ENCODE results near the gene PTGES3.
"Not testable (repeated sequence)": the region's sequence is repeated elsewhere in the genome, so short reads cannot be mapped to it uniquely, and the experiment has no call there.

The PTGES3 gene

DNA sequence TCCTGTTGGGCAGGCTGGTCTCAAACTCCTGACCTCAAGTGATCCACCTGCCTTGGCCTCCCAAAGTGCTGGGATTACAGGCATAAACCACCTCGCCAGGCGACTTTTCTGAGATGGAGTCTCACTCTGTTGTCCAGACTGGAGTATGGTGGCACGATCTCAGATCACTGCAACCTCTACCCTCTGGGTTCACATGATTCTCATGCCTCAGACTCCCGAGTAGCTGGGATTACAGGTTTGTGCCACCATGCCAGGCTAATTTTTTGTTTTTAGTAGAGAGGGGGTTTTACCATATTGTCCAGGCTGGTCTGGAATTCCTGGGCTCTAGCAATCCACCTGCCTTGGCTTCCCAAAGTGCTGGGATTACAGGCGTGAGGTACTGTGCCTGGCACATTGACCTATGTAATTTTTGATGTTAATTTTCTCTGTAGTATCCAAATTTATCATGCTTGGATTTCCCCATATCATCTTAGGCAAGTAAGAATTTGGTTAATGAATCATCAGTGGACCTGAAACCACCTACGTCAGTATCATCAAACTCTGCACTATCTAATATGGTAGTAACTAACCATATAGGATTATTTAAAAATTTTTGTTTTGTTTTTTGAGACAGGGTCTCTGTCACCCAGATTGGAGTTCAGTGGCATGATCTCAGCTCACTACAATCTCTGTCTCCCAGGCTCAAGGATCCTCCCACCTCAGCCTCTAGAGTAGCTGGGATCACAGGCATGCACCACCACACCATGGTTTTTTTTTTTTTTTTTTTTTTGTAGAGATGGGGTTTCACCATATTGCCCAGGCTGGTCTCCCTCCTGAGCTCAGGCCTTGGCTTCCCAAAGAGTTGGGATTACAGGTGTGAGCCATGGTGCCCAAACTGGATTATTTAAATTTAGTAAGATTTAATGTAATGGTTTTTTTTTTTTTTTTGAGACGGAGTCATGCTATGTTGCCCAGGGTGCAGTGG, 30.4 kb downstream of the PTGES3 start:
- DNase-seq (ENCODE audit: low spot score), result no peak

DNA sequence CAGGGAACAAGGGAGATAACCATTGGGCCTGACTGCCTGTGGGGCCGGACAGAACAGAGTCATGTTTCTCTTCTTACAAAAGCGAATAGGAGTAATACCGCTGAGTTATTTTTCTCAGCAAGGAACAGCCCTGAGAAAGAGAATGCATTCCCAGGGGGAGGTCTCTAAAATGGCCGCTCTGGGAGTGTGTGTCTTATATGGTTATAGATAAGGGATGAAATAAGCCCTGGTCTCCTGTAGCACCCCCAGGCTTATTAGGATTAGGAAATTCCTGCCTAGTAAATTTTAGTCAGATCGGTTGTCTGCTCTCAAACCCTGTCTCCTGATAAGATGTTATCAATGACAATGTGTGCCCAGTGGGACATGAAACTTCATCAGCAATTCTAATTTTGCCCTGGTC, 34.3 kb downstream of the PTGES3 start:
- DNase-seq (ENCODE audit: low spot score), result not testable (repeated sequence)

DNA sequence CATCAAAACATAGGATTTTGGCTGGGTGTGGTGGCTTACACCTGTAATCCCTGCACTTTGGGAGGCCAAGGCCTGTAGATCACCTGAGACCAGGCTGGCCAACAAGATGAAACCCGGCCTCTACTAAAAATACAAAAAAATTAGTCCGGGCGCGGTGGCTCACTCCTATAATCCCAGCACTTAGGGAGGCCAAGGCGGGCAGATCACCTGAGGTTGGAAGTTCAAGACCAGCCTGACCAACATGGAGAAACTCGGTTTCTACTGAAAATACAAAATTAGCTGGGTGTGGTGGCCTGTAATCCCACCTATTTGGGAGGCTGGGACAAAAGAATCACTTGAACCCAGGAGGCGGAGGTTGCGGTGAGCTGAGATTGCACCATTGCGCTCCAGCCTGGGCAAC, 40.1 kb downstream of the PTGES3 start:
- DNase-seq (ENCODE audit: low spot score), result not testable (repeated sequence)

DNA sequence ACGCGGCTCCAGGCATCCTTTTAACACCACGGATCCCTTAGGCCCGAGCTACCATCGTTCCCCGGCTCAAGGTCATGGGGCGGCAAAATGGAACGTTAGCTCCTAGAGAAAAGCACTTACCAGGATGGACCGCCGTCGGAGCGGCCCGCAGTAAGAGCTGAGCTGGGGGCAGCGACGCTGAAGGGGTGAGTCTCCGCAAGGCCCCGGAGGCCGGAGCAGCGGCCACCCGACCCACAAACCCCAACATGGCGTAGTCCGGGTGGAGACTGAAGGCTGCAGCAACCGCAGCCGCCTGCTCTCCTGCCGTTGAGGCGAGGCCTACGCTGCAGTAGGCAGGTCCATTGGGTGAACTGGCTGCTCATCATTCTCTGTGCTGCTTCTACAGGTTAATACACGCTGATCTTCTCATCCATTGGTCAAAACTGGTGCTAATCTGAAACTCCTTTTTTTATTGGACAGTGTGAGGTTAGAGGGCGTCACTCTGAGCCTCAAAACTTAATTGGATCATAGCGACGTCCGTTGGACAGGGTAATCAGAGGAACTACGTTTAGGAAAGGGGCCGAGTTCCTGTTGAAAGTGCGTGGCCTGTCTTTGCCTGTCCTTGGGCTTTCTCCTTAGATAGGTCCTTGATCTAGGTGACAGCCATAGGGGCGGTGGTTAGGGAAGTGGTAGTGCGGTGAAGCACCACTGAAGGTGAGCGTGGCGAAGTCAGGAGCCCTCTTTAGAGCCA, 42.2 kb downstream of the PTGES3 start, which contains the start of gene ATP5F1B:
TSS of gene ATP5F1B (minus strand) at position 268 of the 730 bp plus-strand sequence. CDS start at position 247, 21 bp downstream.
- DNase-seq (ENCODE audit: low spot score), result peak; percentile 99

DNA sequence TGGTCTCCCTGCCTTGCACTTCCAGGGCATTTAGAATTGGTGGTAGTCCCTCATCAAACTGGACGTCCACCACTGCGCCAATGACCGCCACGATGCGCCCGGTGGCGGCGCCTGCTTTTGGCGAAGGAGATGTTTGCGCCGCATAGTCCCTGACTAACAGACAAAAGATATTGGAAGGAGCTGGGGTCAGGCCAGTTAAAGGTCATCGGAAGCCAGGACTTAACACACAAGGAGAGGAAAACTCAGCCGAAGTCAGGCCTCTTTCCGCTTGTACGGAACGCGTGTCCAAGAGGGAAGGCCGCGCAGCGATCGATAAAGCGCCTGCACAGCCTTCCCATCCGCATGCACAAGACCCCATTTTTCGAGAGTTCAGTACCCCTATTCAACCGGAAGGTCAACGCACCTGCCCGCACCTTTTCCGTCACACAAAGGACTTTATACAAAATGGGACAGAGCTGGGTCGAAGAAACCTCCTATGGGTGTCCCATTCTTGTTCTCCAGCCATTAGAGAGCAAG, 42.8 kb downstream of the PTGES3 start:
- no peak for DNase-seq (ENCODE audit: low spot score)

DNA sequence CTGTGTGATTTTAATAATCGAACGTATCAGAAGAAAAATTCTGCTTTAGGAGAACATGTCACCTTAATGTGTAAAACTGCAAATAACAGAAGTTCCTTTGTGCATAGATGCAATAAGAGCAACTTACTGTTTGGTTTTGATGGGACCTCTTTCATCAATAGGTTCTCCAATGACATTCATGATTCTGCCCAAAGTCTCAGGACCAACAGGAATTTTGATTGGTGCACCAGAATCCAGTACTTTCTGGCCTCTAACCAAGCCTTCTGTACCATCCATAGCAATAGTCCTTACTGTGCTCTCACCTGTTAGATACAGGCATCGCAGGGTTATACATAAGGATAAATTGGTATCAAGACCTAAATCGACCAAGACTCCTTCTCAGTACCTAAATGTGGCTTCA, 43.4 kb downstream of the PTGES3 start:
- DNase-seq (ENCODE audit: low spot score), result no peak

DNA sequence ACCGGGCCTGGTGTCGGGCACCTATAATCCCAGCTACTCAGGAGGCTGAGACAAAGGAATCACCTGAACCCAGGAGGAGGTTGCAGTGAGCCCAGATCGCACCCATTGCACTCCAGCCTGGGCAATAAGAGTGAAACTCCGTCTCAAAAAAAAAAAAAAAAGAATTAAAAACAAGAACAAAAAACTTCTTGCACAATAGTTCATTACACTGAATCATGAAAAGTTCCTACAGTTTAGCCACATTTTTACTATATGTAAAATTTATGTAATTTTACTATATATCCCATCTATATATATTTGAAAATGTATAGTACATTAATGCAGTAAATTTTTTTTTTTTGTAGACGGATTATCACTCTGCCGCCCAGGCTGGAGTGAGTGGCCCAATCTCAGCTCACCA, 46.9 kb downstream of the PTGES3 start:
- no peak for DNase-seq (ENCODE audit: low spot score)

DNA sequence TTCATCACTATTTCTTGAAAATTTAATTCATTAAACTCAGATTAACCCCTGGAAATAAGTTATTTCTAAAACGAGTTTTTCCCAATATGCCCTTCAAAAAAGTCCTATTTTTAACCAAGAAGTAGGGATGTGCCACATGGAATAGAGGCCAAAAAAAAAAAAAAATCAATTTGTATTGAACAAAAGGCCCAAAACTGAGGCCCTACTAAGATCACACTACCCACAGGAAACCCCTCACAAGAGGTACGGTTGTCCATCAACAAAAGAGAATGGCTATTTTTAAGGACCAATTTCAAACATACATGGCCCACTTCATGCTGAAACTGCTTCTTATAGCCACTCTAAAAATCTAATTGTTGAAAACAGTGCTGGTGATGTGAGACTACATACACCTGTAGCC, 50.5 kb downstream of the PTGES3 start:
- DNase-seq (ENCODE audit: low spot score), result no peak

DNA sequence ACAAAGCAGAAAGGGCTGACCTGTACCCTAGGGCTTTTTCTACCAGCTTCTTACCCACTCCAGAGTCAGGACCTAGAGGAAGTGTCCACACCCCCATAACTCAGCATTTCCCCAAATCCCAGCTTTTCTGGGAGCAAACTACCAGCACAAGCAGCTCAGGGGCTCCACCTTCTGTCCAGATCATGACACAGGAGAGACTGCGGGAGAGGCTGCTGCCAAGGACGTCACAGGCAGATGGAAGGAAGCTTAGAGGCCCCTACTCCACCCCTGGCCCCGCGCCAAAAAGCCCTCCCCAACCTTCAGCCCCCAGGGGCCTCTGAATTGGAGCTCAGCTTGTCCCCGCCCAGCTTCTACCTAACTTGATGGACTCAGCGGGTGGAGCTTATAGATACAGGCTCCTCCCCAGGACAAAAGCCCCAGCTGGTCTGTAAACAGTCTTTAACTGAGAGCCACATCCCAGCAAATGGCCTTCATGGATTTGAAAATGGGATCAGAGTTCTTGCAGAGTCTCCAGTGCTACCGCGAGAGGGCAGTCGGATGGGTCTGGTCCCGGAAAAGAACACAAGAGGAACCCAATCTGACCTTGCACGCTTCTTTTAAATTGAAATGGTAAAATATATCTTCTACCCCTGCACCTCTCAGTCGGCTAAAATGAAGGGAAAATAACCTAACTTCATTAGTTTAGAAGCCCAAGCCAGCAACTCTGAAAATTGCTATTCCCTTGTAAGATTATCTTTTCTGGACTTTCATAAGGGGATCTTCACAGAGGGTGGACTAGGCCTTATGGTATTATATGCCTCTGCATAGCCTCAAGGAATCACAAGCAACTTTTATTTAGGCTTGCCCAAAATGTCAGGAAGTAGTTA, 51.2 kb downstream of the PTGES3 start:
- peak; percentile 94 for DNase-seq (ENCODE audit: low spot score)

DNA sequence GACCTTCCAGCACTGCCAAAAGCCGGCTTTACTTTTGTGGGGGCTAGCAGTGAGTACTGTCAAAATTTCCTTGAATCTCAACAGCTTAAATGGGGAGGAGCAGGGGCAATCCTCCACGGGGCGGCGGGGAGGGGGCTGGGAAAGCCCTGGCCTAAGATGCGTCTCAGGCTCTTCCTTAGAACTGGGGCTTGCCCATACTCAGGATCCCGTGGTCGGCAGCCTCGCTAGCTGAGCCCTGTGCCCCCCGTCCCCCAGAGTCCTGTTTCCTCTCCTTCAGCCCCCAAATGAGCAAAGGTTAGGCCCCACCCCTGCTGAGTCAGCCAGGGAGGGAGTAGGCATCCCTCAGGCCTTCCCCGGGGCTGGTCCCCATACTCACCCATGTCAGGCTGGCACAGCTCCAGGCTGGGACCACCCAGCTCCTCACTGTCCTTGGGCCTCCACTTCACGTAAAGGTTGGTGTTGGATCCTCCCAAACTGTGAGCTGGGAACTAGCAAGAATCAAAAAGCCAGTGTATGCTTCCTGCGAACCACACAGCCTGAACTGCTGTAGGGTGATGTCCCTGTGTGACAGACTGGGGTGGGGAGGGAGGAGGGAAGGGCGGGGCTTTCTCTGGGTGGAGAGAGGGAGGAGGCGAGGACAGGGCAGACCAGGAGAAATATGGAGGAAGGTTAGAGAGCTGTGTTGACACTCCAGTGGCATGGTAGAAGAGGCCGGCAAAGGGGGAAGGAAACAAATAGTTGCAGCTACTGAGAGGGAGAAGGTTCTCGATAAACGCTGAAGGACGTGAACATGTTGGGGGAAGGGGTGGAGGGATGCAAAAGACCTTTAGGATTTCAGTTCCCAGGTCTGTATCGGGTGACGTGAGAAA, 52.0 kb downstream of the PTGES3 start:
- DNase-seq (ENCODE audit: low spot score), result peak; percentile 85

DNA sequence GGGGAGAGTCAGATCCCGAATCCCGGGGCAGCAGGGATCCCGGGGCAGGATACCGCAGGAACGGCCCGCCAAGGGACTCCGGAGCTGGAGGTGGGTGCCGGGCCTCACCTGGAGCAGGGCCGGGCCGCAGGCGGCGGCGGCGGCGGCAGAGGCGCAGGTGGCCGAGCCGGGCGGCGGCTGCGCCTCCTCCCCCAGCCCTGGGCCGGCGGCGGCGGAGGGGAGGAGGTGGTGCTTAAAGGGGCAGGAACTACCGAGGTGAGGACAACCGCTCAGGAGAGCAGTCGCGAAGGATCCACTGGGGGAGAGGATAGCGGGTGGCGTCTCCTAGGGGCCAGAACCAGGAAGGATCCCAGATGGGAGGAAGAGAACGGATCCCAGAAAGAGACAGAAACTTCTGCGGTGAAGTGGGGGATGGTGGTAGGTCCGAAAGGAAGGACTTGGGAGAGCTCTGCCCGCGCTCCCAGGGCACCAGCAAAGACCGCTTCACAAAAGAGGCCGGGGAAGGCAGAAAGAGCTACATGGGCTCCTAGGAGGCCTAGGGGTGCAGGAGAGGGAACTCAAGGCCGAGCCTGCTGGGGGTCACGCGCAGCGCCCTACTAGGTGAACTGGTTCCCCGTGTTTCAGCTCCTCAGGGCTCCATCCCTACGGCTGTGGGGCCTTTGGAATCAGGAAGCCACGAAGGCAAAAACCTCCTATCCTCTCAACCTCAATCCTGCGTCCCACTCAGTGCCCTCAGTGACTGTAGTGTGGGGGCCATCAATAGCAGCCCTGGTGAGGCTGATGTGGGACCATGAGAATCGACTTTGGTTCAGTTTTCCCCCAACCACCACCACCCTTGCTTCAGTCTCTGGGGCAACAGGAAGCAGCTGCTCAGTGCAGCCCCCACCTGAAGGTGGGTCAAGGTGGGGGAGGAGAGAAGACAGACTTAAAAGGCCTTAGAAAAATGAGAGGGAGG, 53.0 kb downstream of the PTGES3 start:
- peak; percentile 86 for DNase-seq (ENCODE audit: low spot score)

DNA sequence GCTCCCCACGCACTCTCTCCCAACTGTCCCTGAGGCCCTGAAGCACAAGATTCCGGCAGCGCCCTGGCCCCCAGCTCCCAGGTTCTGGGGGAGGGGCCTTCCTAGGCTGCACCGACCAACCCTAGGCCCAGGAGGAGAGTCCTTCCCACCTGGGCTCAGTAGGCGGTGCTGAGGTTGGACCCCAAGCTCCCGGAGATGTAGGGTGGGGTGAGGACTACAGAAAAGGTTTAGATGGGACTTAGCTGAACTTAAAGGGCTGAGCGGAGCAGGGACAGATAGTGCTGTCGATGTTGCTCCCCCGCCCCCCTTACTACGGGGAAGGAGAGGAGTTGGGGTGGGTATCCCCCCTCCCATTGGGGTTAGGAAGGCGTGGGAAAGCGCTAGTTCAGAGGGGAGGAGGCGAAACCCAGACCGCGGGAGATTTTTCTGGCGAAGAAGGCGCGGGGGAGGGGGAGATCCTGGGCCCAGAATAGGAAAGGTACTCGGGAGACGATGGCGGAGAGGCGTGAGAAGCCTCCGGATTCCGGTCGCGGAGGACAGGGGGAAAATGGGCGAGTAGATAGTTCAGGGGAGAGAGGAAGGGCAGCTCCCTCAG, 53.7 kb downstream of the PTGES3 start:
- DNase-seq (ENCODE audit: low spot score), result no peak

DNA sequence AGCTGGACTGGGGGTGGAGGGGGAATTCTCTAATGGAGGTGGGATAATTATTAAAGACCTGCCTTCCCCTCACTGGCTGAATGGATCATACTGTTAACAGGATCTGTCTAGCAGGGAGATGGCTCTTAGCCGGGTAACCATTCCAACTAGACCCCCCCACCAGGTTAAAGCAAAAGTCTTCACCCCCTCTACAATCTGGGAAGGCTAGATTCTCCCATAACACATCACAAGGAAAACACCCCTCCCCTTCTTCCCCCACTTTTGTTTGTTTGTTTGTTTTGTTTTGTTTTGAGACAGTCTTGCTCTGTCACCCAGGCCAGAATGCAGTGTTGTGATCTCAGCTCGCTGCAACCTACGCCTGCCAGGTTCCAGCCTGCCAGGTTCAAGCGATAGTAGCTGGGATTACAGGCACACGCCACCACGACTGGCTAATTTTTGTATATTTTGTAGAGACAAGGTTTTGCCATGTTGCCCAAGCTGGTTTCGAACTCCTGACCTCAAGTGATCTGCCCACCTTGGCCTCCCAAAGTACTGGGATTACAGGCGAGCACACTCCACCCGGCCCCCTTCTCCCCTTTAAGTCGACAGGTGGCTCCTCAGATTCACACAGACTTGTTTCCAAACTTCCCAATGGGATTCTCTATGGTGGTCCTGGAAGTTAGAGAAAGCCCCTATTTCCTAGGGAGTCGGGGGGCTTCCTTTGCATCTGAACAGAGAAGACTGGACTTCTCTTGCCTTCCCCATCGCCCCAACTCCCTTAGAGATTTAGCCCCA, 54.4 kb downstream of the PTGES3 start:
- DNase-seq (ENCODE audit: low spot score), result no peak

DNA sequence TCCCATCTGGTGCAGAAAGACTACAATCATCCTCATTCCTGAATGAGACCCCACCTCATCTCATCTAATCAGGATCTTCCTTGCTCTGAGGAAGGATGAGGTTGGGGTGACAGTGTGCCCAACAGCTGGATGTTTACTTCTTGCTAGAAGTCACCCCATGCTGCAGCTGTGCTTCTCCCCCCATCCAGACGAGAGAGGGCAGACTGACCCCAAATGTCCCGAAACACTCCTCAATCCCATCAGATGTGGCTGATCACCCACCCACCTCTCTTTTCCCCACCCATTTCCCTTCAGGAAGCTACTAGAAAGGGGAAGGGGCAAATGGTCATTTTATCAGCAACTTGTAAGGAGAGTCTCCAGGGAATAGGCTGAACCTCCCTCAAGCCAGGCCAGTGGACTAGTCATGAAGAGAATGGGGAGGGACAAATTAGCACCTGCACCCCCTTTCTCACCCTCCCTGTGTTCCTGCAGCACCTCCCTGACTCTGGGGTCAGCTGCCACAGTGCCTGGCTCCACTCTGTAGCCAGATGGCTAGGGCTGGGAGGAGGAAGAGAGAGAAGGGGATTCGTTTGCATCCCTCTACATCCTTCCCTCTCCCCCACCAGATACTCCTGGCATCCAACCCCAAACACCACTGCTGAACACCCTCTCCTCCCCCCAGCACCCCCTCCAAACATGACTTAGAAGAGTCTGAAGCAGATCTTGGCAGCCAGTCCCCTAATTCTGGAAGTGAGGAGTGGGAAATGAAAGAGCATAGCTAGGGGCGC, 55.2 kb downstream of the PTGES3 start:
- DNase-seq (ENCODE audit: low spot score), result no peak

DNA sequence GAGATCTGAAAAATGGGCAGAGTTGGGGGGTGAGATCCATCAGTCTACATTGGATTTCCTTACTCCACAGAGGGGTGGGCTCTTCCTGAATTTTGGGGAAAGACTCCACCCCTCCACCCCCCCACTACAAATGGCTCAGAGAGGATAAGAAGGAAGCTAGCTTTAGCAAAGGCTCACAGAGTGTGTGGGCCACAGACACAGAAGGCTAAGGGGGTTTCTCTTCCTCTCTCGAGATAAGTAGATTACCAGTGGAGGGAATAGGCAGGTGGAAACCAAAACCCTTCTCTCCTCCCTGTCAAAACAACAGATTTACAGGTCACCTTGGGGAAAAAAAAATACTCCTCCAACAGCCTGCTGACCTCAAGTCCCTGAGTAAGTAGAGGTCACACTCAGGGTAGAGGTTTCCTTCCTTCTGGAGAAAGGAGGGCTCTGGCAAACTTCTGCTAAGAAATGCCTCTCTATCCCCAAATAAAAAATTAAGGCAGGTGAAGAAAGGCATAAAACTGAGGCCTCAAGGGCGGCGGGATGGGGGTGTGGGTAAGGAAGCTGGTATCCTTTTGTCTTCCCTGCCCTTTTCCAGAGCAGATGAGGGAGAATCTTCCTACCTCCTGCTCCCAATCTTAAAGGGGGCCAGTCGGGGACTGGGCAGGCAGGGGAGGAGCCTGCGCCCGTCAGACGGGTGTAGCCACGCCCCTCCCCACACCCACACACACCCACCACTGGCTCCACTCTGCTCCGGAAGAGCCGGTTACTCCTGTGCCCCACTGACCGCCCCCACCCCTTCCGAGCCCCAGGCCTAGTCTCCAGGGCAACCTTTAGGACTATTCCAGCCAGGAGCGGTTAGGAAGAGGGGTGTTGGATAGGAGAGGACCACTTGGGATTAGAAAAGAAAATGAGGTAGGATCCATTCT, 56.0 kb downstream of the PTGES3 start:
- peak; percentile 80 for DNase-seq (ENCODE audit: low spot score)

DNA sequence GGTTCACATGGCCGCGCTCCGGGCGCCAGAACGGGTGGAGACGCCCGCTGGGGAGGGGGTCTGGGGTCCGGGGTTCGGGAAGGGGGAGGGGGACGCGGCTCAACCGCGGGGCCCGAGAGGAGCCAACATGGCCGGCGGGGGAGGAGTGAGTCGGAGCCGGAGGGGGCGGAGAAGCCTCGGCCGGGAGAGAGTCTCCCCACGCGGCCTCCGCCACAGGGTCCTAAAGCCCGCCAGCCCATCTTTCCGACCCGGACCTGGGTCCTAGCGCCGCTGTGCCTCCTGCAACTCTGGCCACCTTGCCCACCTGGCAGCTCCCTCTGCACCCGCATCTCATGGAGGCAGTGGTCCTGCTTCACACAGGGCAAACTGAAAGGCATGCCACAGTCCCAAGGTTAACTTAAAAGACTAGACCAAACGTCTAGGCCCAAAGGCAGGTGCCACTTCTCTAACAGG, 57.9 kb downstream of the PTGES3 start, which contains the start of gene BAZ2A:
TSS of gene BAZ2A (minus strand) at position 147 of the 453 bp plus-strand sequence. CDS start 12,796 bp downstream, outside the sequence.
- peak; percentile 90 for DNase-seq (ENCODE audit: low spot score)

Measured in germinal center (tissue), 1 donor.